HG02884 (cell line): ENCODE results near the gene PSORS1C1.

Experiments
- ATAC-seq: cut with Tn5 transposase; IDR thresholded peaks from one replicate; pipeline ENCODE4 v1.9.1; 2021; ENCODE audit warnings: mild to moderate bottlenecking, moderate library complexity; ENCODE audit not compliant: unreplicated experiment

Gene PSORS1C1

GRCh38 chr6:31094389-31094881 is 20.2 kb upstream of the PSORS1C1 start:
- no peak for ATAC-seq

GRCh38 chr6:31096215-31096614 is 18.4 kb upstream of the PSORS1C1 start:
- ATAC-seq = no peak

DNA sequence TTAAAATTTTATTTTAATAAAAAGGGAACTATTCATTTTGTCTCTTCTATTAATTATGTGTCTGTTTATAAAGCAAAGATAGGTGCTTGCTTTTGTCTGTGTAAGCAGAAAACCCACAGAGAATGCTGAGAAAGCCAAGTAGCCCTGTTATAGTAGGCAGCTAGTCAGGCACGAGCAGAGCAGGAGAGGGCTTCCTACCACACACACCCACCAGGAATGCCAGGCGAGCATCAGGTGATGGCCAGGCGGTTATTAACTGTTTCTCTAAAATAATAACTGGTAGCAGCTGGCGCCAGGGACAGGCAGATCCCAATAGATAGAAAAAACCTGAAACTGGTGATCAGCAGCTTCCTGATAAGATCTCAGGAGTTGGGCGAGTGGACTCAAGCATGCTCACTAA is 17.9 kb upstream of the PSORS1C1 start:
- no peak for ATAC-seq

GRCh38 chr6:31098449-31098938 is 16.1 kb upstream of the PSORS1C1 start:
- no peak for ATAC-seq

DNA sequence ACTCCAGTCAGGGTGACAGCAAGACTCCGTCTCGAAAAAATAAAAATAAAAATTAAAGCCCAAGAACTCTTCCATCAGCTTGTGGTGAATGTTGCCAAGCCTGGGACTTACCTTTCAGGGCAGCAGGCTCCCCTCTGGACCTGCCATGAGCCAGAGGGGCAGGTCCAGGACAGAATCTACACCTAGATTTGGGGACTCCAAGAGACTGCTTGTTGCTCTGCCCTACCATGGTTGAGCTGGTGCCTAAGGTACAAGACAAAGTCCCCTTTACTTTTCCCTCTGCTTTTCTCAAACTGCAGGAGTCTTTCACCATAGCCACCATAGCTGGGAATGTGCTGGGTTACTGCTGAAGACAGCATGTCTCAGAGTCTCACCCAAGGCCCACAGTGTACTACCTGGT is 11.5 kb upstream of the PSORS1C1 start:
- ATAC-seq = no peak

DNA sequence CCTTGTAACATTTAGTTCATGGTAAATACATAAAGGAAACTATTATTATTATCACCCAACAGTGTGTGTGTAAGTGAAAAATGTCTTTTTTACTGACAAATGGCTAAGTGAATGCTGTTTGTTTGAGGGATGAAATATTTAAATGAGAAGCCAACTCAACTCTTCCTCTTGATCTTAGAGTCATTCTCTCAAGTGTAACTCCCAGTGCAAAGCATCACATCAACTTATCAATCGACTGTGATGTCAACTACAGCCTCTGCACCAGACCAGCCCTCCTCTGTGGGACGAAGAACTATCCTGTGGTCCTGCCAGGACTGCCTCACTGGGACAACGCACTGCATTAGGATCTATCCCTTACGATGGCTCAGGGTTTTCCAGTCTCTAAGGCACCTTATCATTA is 7.5 kb upstream of the PSORS1C1 start:
- no peak for ATAC-seq

GRCh38 chr6:31110825-31111582 is 3.6 kb upstream of the PSORS1C1 start:
- ATAC-seq = no peak

DNA sequence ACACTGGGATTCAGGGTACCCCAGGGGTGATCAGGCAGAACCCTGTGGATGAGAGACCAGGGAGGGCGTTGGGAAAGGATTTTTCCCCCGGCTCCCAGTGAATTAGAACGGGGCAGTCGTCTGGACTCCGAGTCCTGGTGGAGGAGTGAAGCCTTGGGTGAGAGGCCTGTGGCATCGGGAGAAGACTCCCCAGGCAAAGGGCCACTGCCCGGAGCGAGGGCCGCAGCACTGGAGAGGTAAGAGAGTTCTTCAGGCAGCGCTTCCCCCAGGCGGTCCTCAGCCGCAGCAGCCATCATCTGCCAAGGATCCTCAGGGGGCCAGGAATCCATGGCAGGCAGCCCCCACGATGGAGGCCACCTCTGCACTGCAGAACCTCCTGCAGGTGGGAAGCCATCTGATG is 2.9 kb upstream of the PSORS1C1 start:
- no peak for ATAC-seq

DNA sequence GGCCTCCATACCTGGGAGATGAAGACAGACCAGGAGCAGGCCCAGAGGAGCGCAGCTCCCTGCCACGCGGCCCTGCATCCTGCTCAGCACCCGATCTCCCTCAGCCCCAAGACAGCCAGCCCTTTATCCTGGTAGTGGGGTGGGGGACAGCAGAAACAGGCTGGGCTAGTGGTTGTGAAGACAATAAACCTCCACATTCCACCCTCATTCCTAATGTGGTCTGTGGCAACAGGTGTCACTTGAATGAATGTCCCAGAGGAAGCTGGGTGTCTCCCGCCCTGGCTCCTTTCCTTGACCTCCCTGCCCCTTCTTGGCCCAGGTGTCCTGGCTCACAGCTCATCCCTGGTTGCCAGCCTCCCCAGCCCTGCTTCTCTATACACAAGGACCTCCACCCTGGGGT is 2.1 kb upstream of the PSORS1C1 start, which contains the start of gene C6orf15:
Gene C6orf15, minus strand, starts transcription at position 98 of the 400 bp plus-strand sequence. Its CDS starts 20 bp downstream, at position 78.
- no peak for ATAC-seq

DNA sequence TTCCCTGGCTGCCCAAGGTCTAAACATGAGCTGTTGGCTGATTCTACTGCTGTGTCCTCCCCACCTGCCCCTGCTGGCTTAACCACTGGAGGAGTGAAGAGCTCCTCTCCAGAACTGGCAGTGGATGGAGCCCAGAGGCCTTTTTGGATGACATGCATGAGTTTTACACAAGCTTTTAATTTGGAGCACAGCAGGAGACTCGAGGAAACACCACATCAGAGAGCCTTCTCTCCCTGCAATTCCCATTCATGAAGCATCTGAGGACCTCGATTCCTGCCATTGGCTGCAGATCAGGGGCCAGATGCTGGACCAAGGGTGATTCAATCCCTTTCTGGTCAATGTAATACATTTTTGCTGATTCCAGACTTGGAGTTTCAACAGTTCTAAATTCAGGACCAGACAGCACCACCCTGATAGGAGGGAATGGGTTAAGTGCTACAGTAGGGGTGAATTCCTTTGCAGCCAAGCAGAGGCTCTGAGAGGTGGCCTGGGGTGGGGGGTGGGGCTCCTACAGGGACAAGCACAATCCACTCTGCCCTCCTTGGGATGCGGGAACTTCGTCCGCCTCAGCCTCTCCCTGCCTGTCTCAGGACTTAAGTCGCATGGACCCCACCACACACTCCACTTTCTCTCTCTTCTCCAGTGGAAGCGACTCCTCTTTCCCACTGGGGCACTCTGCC is 599 bp upstream of the PSORS1C1 start:
- no peak for ATAC-seq

DNA sequence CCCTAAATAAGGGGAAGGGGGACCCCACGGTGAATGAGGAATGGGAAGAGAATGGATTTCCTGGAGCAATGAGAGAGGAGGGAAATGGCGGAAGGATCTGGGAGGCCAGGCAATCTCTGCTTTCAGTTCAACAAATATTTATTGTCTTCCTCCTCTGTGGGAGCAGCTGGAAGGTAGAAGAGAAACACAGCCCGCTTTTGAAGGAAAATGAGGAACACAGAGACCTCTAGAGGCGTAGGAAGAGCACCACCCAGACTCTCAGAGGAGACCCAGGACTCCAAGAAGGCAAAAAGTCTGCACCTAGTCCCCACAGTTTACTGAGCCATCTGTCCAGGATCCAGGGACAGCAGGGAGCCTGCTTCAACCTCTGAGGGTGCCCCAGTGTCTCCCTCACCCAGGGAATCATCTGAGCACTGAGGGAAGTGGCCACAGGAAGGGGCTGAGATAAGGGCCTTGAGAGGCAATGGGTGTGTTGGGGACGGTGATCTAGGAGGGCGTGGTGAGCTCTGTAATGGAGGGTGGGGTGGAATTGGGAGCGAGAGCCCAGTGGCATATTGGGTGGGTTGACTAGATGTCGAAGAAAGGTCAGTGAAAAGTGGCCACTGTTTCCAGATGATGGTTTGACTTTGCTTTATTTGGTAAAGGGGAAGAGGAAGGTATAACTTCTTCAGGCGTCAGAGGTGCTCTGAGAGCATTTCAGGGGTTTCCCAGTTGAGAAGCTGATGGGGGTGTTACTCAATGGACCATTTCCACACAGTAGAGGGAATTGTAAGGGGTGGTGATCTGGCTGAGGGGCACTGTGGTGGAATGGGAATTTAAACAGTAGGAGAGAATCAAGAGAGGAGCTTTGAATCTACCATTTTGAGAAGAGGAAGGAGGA is 610 bp downstream of the PSORS1C1 start:
- no peak for ATAC-seq

DNA sequence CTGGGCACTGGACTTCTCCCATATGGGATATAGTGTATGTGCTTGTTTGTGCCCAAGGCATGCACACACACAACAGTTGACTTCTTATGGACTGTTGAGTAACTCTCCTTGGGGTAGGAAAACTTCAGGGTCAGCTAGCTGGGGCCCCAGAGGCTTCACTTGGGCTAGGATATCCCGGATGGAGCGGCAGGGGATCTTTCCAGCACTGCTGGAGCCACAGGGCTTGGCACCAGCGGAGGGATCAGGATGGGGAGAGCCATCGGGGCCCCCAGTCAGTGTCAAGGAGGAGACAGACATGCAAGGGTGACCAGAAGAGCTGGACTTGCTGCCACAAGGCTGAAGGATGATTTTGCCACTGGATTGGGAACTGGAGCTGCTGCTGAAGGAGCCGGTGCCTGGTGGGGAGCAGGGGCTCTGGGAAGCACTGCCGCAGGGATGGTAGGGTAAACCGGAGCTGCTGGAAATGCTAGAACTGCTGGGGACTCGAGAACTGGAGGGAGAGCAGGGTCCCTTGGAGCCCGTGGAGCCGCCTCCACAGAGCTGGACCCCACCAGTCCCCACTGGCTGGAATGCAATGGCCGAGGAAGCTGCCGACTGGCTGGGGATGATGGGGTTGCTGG is 1.5 kb downstream of the PSORS1C1 start:
- no peak for ATAC-seq

GRCh38 chr6:31116661-31117385 is 2.2 kb downstream of the PSORS1C1 start:
- no peak for ATAC-seq

DNA sequence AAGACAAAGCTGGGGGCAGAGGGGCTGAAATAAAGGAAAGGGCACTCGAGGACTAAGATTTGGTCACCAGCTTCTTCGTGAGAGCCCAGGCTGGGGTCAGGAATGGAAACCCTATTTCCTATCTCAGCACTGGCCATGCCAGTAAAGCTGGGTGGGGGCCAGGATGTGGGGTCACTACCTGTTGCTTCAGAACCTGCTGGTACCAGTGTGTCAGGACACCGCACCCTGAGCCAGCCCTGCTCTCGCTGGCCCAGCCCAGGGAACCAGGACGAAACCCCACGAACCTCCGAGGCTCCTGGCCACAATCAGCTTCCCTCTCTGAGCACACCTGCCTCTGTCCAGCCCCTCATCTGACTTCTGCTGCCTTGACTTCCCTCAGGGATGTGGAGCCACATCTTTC is 3.6 kb downstream of the PSORS1C1 start:
- no peak for ATAC-seq

- ATAC-seq = no peak
Measured at GRCh38 chr6:31120151-31120915, 5.7 kb downstream of the PSORS1C1 start, which contains the start of gene CDSN. TSS of gene CDSN (minus strand) at chr6:31120446. CDS start at chr6:31120419, 27 bp downstream.

DNA sequence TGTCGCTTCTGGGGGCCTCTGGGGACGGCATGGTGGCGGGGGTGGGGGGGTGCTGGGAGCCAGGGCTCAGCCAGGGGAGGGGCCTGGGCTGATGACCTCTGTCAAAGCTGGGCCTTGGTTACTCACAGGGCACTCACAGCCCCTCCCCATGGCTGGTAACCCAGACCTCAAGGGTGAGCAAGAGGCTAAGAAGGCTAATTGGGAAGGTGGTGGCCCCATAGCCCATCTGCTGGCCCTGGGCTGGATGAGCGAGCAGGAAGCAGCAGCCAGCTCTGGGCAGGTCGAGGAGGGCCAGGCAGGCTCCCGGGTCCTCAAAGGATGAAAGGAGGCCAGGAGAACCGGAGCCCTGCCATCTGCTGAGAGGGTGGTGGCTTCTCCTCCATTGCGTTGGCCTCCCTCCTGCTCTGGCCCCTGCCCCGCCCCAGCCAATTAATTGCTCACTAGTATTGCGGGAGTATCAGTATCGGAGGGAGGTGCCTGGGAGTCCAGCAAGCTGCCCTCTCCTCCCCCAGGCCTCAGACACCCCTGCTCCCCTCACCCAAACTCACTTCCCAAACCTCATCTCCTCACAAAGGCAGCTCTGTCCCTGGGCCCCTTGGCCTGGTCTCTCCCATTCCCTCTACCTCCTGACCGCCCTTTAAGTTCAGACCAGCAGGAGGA is 6.7 kb downstream of the PSORS1C1 start:
- ATAC-seq = no peak

GRCh38 chr6:31122791-31123706 is 8.4 kb downstream of the PSORS1C1 start:
- ATAC-seq = no peak

- ATAC-seq = no peak
Measured at GRCh38 chr6:31125162-31125561, 10.6 kb downstream of the PSORS1C1 start.
